Liver (tissue), 3 donors: Measurements from ENCODE around the gene COX10.
"Not testable (repeated sequence)": the region's sequence is repeated elsewhere in the genome, so short reads cannot be mapped to it uniquely, and the experiment has no call there.

ENCODE experiments used
- JUND ChIP-seq, 2 donors: IDR thresholded peaks; 2 replicates each; pipeline ENCODE4 v1.6.1; 2016; ENCODE audit warnings: antibody characterized with exemption in 2 of 2
- RAD21 ChIP-seq, 2 donors: IDR thresholded peaks; 2 replicates each; pipeline ENCODE4 v1.6.1; 2016; ENCODE audit warnings: antibody characterized with exemption in 2 of 2, mild to moderate bottlenecking in 2 of 2
- RXRA ChIP-seq, 2 donors: IDR thresholded peaks; 2 replicates each; pipeline ENCODE4 v1.6.1; 2017 to 2018; ENCODE audit warnings: antibody characterized with exemption in 2 of 2, mild to moderate bottlenecking in 1 of 2
- SP1 ChIP-seq: IDR thresholded peaks from 2 replicates; pipeline ENCODE4 v1.6.1; 2018; ENCODE audit warnings: antibody characterized with exemption, mild to moderate bottlenecking
- TF ChIP-seq, protein P1 (sequence below): IDR thresholded peaks from 2 replicates; pipeline ENCODE4 v1.6.1; 2016; ENCODE audit warnings: antibody characterized with exemption, mild to moderate bottlenecking
- TF ChIP-seq, protein P2 (sequence below): fragments of 150-350 bp; IDR thresholded peaks from 2 replicates; pipeline ENCODE4 v1.5.1; 2017; ENCODE audit warnings: improper control_type of control experiment, low read depth, low read length; ENCODE audit not compliant: missing input control
- TF ChIP-seq, protein P3 (sequence below): IDR thresholded peaks from 2 replicates; pipeline ENCODE4 v1.6.1; 2016; ENCODE audit warnings: antibody characterized with exemption
- TF ChIP-seq, protein P4 (sequence below): IDR thresholded peaks from 2 replicates; pipeline ENCODE4 v1.6.1; 2016; ENCODE audit warnings: antibody characterized with exemption
- donor health status: healthy.
- donor health status: healthy.

DNA sequence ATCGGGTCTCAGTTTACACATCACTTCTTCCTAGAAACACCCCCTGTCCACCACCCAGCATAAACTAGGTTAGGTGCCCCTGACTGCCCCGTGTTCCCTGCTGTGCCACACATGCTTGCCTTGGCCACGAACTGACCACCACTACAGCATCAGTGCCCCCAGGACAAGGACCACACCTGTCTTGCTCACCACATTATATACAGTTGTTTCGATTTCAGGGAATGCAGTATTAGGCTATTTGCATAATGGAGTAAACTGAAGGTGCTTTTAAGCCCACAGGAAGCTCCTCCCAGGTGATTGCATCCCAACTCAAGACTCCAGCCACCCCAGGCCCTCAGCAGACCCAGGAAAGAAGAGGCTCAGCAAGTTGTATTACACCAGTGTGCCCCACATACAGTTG lies 117.1 kb downstream of the COX10 start:
- TF ChIP-seq, protein P1, sequence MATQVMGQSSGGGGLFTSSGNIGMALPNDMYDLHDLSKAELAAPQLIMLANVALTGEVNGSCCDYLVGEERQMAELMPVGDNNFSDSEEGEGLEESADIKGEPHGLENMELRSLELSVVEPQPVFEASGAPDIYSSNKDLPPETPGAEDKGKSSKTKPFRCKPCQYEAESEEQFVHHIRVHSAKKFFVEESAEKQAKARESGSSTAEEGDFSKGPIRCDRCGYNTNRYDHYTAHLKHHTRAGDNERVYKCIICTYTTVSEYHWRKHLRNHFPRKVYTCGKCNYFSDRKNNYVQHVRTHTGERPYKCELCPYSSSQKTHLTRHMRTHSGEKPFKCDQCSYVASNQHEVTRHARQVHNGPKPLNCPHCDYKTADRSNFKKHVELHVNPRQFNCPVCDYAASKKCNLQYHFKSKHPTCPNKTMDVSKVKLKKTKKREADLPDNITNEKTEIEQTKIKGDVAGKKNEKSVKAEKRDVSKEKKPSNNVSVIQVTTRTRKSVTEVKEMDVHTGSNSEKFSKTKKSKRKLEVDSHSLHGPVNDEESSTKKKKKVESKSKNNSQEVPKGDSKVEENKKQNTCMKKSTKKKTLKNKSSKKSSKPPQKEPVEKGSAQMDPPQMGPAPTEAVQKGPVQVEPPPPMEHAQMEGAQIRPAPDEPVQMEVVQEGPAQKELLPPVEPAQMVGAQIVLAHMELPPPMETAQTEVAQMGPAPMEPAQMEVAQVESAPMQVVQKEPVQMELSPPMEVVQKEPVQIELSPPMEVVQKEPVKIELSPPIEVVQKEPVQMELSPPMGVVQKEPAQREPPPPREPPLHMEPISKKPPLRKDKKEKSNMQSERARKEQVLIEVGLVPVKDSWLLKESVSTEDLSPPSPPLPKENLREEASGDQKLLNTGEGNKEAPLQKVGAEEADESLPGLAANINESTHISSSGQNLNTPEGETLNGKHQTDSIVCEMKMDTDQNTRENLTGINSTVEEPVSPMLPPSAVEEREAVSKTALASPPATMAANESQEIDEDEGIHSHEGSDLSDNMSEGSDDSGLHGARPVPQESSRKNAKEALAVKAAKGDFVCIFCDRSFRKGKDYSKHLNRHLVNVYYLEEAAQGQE: not testable (repeated sequence)
- TF ChIP-seq, protein P2, sequence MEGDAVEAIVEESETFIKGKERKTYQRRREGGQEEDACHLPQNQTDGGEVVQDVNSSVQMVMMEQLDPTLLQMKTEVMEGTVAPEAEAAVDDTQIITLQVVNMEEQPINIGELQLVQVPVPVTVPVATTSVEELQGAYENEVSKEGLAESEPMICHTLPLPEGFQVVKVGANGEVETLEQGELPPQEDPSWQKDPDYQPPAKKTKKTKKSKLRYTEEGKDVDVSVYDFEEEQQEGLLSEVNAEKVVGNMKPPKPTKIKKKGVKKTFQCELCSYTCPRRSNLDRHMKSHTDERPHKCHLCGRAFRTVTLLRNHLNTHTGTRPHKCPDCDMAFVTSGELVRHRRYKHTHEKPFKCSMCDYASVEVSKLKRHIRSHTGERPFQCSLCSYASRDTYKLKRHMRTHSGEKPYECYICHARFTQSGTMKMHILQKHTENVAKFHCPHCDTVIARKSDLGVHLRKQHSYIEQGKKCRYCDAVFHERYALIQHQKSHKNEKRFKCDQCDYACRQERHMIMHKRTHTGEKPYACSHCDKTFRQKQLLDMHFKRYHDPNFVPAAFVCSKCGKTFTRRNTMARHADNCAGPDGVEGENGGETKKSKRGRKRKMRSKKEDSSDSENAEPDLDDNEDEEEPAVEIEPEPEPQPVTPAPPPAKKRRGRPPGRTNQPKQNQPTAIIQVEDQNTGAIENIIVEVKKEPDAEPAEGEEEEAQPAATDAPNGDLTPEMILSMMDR: not testable (repeated sequence)
- TF ChIP-seq, protein P3, sequence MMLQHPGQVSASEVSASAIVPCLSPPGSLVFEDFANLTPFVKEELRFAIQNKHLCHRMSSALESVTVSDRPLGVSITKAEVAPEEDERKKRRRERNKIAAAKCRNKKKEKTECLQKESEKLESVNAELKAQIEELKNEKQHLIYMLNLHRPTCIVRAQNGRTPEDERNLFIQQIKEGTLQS: not testable (repeated sequence)
- not testable (repeated sequence) for TF ChIP-seq RAD21 (IDR thresholded peaks at IDR 0.05); SP1; JUND (IDR thresholded peaks at IDR 0.05); RXRA (IDR thresholded peaks at IDR 0.05)
- TF ChIP-seq, protein P4, sequence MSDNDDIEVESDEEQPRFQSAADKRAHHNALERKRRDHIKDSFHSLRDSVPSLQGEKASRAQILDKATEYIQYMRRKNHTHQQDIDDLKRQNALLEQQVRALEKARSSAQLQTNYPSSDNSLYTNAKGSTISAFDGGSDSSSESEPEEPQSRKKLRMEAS: not testable (repeated sequence)
